ENCODE measurements around the gene KCNJ18. TPM values are rescaled to one million over a fixed set of nuclear protein-coding genes. Genes with fewer than 3 reads are reported as not detected.
A peak's percentile ranks its signal among the peaks of the same experiment; 100 is the strongest.
"Not testable (repeated sequence)": the region's sequence is repeated elsewhere in the genome, so short reads cannot be mapped to it uniquely, and the experiment has no call there.

KCNJ18 gene
- total and polyA plus RNA-seq, 9 of the 15 experiments (the other 6 are each of a cell fraction or from before 2014, with no cell fraction given): not detected

GRCh38 chr17:21747195-21747915 is 55.0 kb downstream of the KCNJ18 start:
- H3K9ac ChIP-seq (ENCODE audit: insufficient read depth in 1 of 2, low read depth in 2 of 2, low read length in 2 of 2); FAIRE-seq; H3K4me1 ChIP-seq (replicated peaks in 1 of 2; ENCODE audit: control insufficient read depth in 2 of 2, insufficient read depth in 2 of 2, low read length in 2 of 2); H2AFZ ChIP-seq (ENCODE audit: low read depth, low read length); H3K27me3 ChIP-seq (ENCODE audit: control insufficient read depth in 2 of 2, insufficient read depth in 2 of 2, low read length in 2 of 2); H3K27ac ChIP-seq (ENCODE audit: extremely low read depth, low read depth, low read length); ATAC-seq; in situ Hi-C loops (cut with MboI); CTCF ChIA-PET (ENCODE audit: low intra/inter-chr PET ratio); H3K36me3 ChIP-seq (ENCODE audit: control insufficient read depth, insufficient read depth, low read length); H3K4me2 ChIP-seq (ENCODE audit: insufficient read depth, low read length); H3K9me3 ChIP-seq (replicated peaks; ENCODE audit: control insufficient read depth, insufficient read depth, low read depth, low read length); H4K20me1 ChIP-seq (replicated peaks; ENCODE audit: control insufficient read depth, insufficient read depth, low read length); H3K4me3 ChIP-seq; H3K9me1 ChIP-seq (ENCODE audit: control insufficient read depth, insufficient read depth, low read length); DNase-seq (ENCODE audit: extremely low read depth in 1 of 4, low spot score in 3 of 4); BruUV-seq (replicated peaks); H3K79me2 ChIP-seq (ENCODE audit: control insufficient read depth, insufficient read depth, low read length); POLR2A ChIA-PET; intact Hi-C loops (cut with micrococcal nuclease): not testable (repeated sequence)
- WGBS (ENCODE audit: insufficient coverage, low coverage, missing lambda C conversion rate): 10% methylated on average over 8 of the region's 8 CpGs

GRCh38 chr17:21748686-21749085 is 56.4 kb downstream of the KCNJ18 start:
- H3K4me1 ChIP-seq (replicated peaks in 1 of 2; ENCODE audit: control insufficient read depth in 2 of 2, insufficient read depth in 2 of 2, low read length in 2 of 2); H3K79me2 ChIP-seq (ENCODE audit: control insufficient read depth, insufficient read depth, low read length); BruUV-seq (replicated peaks); FAIRE-seq; H3K27me3 ChIP-seq (ENCODE audit: control insufficient read depth in 2 of 2, insufficient read depth in 2 of 2, low read length in 2 of 2); H4K20me1 ChIP-seq (replicated peaks; ENCODE audit: control insufficient read depth, insufficient read depth, low read length); H3K4me3 ChIP-seq; H3K27ac ChIP-seq (ENCODE audit: extremely low read depth, low read depth, low read length); H2AFZ ChIP-seq (ENCODE audit: low read depth, low read length); in situ Hi-C loops (cut with MboI); intact Hi-C loops (cut with micrococcal nuclease); CTCF ChIA-PET (ENCODE audit: low intra/inter-chr PET ratio); DNase-seq (ENCODE audit: extremely low read depth in 1 of 4, low spot score in 3 of 4); H3K36me3 ChIP-seq (ENCODE audit: control insufficient read depth, insufficient read depth, low read length); H3K9ac ChIP-seq (ENCODE audit: insufficient read depth in 1 of 2, low read depth in 2 of 2, low read length in 2 of 2); POLR2A ChIA-PET; H3K4me2 ChIP-seq (ENCODE audit: insufficient read depth, low read length); ATAC-seq; H3K9me1 ChIP-seq (ENCODE audit: control insufficient read depth, insufficient read depth, low read length); H3K9me3 ChIP-seq (replicated peaks; ENCODE audit: control insufficient read depth, insufficient read depth, low read depth, low read length): not testable (repeated sequence)
- WGBS (ENCODE audit: insufficient coverage, low coverage, missing lambda C conversion rate): 4% methylated on average over 3 of the region's 5 CpGs

GRCh38 chr17:21749696-21750531 is 57.6 kb downstream of the KCNJ18 start:
- H2AFZ ChIP-seq (ENCODE audit: low read depth, low read length); H3K27ac ChIP-seq (ENCODE audit: extremely low read depth, low read depth, low read length); H3K27me3 ChIP-seq (ENCODE audit: control insufficient read depth in 2 of 2, insufficient read depth in 2 of 2, low read length in 2 of 2); H3K9me3 ChIP-seq (replicated peaks; ENCODE audit: control insufficient read depth, insufficient read depth, low read depth, low read length); H3K9ac ChIP-seq (ENCODE audit: insufficient read depth in 1 of 2, low read depth in 2 of 2, low read length in 2 of 2); FAIRE-seq; POLR2A ChIA-PET; CTCF ChIA-PET (ENCODE audit: low intra/inter-chr PET ratio); intact Hi-C loops (cut with micrococcal nuclease); H3K4me3 ChIP-seq; H3K79me2 ChIP-seq (ENCODE audit: control insufficient read depth, insufficient read depth, low read length); H3K36me3 ChIP-seq (ENCODE audit: control insufficient read depth, insufficient read depth, low read length); H3K4me2 ChIP-seq (ENCODE audit: insufficient read depth, low read length); BruUV-seq (replicated peaks); H3K4me1 ChIP-seq (replicated peaks in 1 of 2; ENCODE audit: control insufficient read depth in 2 of 2, insufficient read depth in 2 of 2, low read length in 2 of 2); H3K9me1 ChIP-seq (ENCODE audit: control insufficient read depth, insufficient read depth, low read length); in situ Hi-C loops (cut with MboI); DNase-seq (ENCODE audit: extremely low read depth in 1 of 4, low spot score in 3 of 4); H4K20me1 ChIP-seq (replicated peaks; ENCODE audit: control insufficient read depth, insufficient read depth, low read length): not testable (repeated sequence)
- WGBS (ENCODE audit: insufficient coverage, low coverage, missing lambda C conversion rate): 9% methylated on average over 9 of the region's 15 CpGs
- peak; percentile 59 for ATAC-seq

All from K562 (cell line).